ENCODE data around the gene PIK3R2.
"Not testable (repeated sequence)": the region's sequence is repeated elsewhere in the genome, so short reads cannot be mapped to it uniquely, and the experiment has no call there.

GRCh38 chr19:18159059-18159616 is 6.2 kb downstream of the PIK3R2 start:
- TF ChIP-seq POLR2AphosphoS5 (IDR thresholded peaks at IDR 0.05; ENCODE audit: low read depth, low read length); SIN3A (IDR thresholded peaks at IDR 0.05; ENCODE audit: borderline replicate concordance, insufficient read depth, low read depth, low read length); CTCF (IDR thresholded peaks at IDR 0.05): not testable (repeated sequence)

All from Panc1 (cell line).